ENCODE results near the gene DSEL. TPM values are rescaled to one million over a fixed set of nuclear protein-coding genes. Genes with fewer than 3 reads are reported as not detected.

Gene DSEL
- total RNA-seq, 1 experiment from 2014 or later = 0.05 TPM

DNA sequence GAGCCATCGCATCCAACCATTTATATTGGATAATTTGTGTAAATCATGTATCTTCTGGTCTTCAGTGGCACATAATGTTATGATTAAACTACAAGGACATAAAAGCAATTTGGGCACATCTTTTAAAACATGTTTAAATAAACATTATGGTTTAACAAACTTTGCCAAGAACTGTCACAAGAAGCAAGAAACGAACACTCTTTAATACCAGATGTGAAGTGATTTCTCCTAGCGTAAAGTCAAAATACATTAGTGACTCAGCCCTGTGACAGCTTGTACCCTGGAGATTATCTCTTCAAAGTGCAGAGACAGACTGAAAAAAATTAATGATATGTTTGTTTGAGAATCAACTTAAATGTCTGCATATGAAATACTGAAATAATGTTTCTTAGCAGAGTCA lies 39.9 kb downstream of the DSEL start:
- ChIA-PET POLR2A (no interaction called here), RAD21 (ENCODE audit: low non-redundant PET in 1 of 2, low total read pairs in 2 of 2, uncharacterized antibody in 2 of 2, unreplicated experiment in 2 of 2) (no interaction called here), CTCF (no interaction called here)
- H3K9ac ChIP-seq (ENCODE audit: low read length) = no peak overlapping the region
- no peaks in the 10 kb centered on the region for H3K27me3 ChIP-seq (ENCODE audit: insufficient read depth, low read length)
- ATAC-seq (no peak), DNase-seq (ENCODE audit: low read depth, low spot score) (no peak)
- no peak overlapping the region for H3K4me2 ChIP-seq (ENCODE audit: low read length)
- H3K79me2 ChIP-seq (ENCODE audit: insufficient read depth, low read length) = no peaks in the 10 kb centered on the region
- no peak overlapping the region for H3K27ac ChIP-seq (ENCODE audit: low read depth, low read length)
- intact Hi-C loops (cut with micrococcal nuclease) = no loop called here
- no peak overlapping the region for H2AFZ ChIP-seq (ENCODE audit: low read depth, low read length, poor library complexity, severe bottlenecking)
- H3K36me3 ChIP-seq (ENCODE audit: control insufficient read depth in 1 of 2, insufficient read depth in 2 of 2, low read length in 2 of 2) = no peaks in the 10 kb centered on the region
- H3K9me2 ChIP-seq (ENCODE audit: insufficient read depth) = no peaks in the 10 kb centered on the region
- peaks cover 4 to 10% of the 10 kb centered on the region in 2 experiments; a peak in 2 of 4 replicates for H3K9me3 ChIP-seq (ENCODE audit: control insufficient read depth in 1 of 2, insufficient read depth in 1 of 2, low read depth in 1 of 2, low read length in 2 of 2)
- no peaks in the 10 kb centered on the region for H4K20me1 ChIP-seq (ENCODE audit: insufficient read depth)
- no peak overlapping the region for H3K4me3 ChIP-seq (replicated peaks in 1 of 2; ENCODE audit: low read depth in 1 of 2, low read length in 2 of 2)
- BruUV-seq (replicated peaks) = no TSS peak
- no peaks in the 10 kb centered on the region for H3K4me1 ChIP-seq (ENCODE audit: control insufficient read depth in 1 of 2, insufficient read depth in 2 of 2, low read length in 2 of 2)
- TF ChIP-seq CBX3 (IDR thresholded peaks at IDR 0.05; ENCODE audit: low read depth) (no peak), SIN3A (IDR thresholded peaks at IDR 0.05; ENCODE audit: low read depth) (no peak), POLR2AphosphoS5 (IDR thresholded peaks at IDR 0.05; ENCODE audit: low read depth, low read length) (no peak), SP1 (IDR thresholded peaks at IDR 0.05; ENCODE audit: low read depth) (no peak), ATF3 (IDR thresholded peaks at IDR 0.05) (no peak), JUND (IDR thresholded peaks at IDR 0.05) (no peak), EGR1 (IDR thresholded peaks at IDR 0.05; ENCODE audit: low read depth) (no peak), RAD21 (IDR thresholded peaks at IDR 0.05; ENCODE audit: low read depth) (no peak), CEBPB (IDR thresholded peaks at IDR 0.05; ENCODE audit: low read depth) (no peak), YY1 (IDR thresholded peaks at IDR 0.05; ENCODE audit: extremely low read depth, insufficient replicate concordance, low read depth, low read length) (no peak), ZNF274 (IDR thresholded peaks at IDR 0.05; ENCODE audit: low read depth, low read length) (no peak), FOSL1 (IDR thresholded peaks at IDR 0.05; ENCODE audit: low read depth) (no peak), EZH2phosphoT487 (IDR thresholded peaks at IDR 0.05; ENCODE audit: borderline replicate concordance) (no peak), ELF1 (IDR thresholded peaks at IDR 0.05; ENCODE audit: borderline replicate concordance, low read depth) (no peak), POLR2A (IDR thresholded peaks at IDR 0.05; ENCODE audit: borderline replicate concordance, extremely low read depth, insufficient read depth, insufficient read length) (no peak), SRF (IDR thresholded peaks at IDR 0.05; ENCODE audit: low read depth) (no peak), MAX (IDR thresholded peaks at IDR 0.05) (no peak)
- TF ChIP-seq, protein P1, sequence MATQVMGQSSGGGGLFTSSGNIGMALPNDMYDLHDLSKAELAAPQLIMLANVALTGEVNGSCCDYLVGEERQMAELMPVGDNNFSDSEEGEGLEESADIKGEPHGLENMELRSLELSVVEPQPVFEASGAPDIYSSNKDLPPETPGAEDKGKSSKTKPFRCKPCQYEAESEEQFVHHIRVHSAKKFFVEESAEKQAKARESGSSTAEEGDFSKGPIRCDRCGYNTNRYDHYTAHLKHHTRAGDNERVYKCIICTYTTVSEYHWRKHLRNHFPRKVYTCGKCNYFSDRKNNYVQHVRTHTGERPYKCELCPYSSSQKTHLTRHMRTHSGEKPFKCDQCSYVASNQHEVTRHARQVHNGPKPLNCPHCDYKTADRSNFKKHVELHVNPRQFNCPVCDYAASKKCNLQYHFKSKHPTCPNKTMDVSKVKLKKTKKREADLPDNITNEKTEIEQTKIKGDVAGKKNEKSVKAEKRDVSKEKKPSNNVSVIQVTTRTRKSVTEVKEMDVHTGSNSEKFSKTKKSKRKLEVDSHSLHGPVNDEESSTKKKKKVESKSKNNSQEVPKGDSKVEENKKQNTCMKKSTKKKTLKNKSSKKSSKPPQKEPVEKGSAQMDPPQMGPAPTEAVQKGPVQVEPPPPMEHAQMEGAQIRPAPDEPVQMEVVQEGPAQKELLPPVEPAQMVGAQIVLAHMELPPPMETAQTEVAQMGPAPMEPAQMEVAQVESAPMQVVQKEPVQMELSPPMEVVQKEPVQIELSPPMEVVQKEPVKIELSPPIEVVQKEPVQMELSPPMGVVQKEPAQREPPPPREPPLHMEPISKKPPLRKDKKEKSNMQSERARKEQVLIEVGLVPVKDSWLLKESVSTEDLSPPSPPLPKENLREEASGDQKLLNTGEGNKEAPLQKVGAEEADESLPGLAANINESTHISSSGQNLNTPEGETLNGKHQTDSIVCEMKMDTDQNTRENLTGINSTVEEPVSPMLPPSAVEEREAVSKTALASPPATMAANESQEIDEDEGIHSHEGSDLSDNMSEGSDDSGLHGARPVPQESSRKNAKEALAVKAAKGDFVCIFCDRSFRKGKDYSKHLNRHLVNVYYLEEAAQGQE (IDR thresholded peaks at IDR 0.05; ENCODE audit: low read depth) = no peak
- TF ChIP-seq, protein P2, sequence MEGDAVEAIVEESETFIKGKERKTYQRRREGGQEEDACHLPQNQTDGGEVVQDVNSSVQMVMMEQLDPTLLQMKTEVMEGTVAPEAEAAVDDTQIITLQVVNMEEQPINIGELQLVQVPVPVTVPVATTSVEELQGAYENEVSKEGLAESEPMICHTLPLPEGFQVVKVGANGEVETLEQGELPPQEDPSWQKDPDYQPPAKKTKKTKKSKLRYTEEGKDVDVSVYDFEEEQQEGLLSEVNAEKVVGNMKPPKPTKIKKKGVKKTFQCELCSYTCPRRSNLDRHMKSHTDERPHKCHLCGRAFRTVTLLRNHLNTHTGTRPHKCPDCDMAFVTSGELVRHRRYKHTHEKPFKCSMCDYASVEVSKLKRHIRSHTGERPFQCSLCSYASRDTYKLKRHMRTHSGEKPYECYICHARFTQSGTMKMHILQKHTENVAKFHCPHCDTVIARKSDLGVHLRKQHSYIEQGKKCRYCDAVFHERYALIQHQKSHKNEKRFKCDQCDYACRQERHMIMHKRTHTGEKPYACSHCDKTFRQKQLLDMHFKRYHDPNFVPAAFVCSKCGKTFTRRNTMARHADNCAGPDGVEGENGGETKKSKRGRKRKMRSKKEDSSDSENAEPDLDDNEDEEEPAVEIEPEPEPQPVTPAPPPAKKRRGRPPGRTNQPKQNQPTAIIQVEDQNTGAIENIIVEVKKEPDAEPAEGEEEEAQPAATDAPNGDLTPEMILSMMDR (IDR thresholded peaks at IDR 0.05 in 2 of 3, conservative IDR thresholded peaks at IDR 0.05 in 1 of 3; ENCODE audit: borderline replicate concordance in 1 of 3, insufficient read depth in 1 of 3, low read depth in 2 of 3, low read length in 2 of 3) = no peak
